Measurements from ENCODE around the gene SERP1.

GRCh38 chr3:150577855-150578254 is 31.6 kb upstream of the SERP1 start:
- TF ChIP-seq POLR2A (IDR thresholded peaks at IDR 0.05) (no peak), POLR2AphosphoS5 (IDR thresholded peaks at IDR 0.05) (no peak), CTCF (IDR thresholded peaks at IDR 0.05) (no peak)

Measured in breast epithelium (tissue), 3 donors.